GM19023 (cell line): Measurements from ENCODE around the gene PABPN1L.

Source experiments
- ATAC-seq: cut with Tn5 transposase; IDR thresholded peaks from one replicate; pipeline ENCODE4 v1.9.1; 2021; ENCODE audit warnings: mild to moderate bottlenecking, moderate library complexity; ENCODE audit not compliant: unreplicated experiment

Gene PABPN1L

GRCh38 chr16:88884569-88885271 is 18.3 kb upstream of the PABPN1L start:
- ATAC-seq = no peak

GRCh38 chr16:88883946-88884345 is 17.5 kb upstream of the PABPN1L start:
- no peak for ATAC-seq

GRCh38 chr16:88883117-88883895 is 16.8 kb upstream of the PABPN1L start:
- no peak for ATAC-seq

DNA sequence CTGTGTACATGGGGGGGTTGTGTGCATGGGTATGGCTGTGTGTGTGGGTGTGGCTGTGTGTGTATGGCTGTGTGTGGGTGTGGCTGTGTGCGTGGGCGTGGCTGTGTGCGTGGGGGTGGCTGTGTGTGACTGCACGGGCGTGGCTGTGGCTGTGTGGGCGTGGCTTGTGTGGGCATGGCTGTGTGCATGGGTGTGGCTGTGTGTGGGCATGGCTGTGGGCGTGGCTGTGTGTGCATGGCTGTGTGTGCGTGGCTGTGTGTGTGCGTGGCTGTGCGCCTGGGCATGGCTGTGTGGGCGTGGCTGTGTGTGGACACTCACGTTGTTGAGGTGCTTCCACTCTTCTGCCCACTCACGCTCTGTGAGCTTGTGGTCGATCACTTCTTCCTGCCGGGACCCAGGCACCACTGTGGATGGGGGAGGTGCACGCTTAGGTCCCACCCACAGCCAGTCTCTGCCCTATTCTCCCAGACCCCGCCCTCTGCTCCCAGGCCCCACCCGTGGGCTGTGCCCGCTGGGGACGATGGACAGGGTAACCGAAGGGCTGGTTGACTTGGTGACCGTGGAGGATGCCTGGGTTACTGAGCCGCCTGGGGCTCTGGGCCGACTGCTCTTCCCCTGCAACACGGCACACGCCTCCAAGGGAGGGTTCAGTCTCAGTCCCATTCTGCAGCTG is 16.0 kb upstream of the PABPN1L start:
- ATAC-seq = no peak

DNA sequence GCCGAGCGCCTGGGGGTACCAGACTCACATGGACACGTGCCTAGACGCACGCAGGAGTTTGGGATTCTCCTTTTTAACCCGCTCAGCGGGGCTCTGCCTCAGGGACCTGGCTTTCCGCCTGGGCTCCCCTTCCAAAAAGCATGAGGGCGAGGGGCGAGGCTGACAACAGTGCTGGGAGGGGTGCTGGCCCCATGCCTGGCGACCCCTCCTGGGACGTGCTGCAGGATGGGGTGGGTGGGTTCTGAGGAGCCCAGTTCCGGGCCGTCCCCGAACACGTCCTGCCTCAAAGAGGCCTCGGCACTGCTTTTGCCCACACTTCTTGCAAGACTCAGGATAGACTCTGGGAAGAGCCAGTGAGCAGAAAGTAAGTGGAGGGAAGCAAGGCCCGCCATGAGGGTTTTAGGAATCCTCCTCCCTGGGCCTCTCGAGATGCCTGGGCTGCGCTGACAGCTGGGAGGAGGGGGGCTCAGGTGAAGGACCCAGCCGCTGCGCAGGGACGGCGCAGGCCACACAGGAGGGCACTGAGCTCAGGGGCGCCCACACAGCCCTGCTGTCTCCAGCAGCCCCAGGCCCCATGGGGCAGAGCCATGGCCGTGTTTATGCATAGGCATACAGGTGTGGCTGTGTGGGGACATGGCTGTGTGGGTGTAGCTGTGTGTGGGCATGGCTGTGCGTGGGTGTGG is 15.4 kb upstream of the PABPN1L start:
- ATAC-seq = no peak

- no peak for ATAC-seq
Measured at GRCh38 chr16:88881007-88881615, 14.7 kb upstream of the PABPN1L start.

DNA sequence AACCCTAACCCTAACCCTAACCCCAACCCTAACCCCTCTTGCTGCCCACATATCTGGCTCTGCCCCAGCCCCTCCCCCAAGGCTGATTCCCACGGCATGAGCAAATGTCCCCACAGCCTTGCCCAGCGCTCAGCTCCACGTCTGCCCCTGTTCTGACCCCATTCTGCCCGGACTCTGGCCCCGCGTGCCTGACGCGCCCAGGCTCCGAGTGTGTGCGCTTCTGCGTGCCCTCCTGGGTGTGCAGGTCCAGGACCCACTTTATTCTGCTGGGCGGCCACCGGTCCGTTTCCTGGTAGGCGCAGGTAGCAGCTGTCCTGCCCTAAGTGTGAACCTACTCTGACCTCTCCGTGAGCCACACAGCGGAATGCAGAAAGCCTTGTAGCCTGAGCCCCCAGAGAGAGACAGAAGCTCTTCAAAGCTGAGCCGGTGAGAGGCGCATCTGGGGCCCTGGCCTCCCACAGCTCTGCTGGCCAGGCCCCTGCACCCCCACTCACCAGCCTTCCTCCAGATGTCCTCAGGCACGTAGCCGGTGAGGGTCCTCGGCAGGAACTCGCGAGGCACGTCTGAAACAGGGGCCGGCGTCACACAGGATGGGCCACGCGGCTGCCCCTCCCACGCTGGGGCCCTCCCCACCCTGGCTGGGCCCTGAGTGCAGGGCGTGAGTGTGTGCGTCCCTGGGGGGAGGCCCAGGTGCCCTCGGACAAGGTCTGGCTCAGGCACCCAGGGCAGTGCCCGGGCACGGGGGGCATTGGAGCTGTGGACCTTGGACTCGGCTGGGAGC is 14.0 kb upstream of the PABPN1L start:
- no peak for ATAC-seq

DNA sequence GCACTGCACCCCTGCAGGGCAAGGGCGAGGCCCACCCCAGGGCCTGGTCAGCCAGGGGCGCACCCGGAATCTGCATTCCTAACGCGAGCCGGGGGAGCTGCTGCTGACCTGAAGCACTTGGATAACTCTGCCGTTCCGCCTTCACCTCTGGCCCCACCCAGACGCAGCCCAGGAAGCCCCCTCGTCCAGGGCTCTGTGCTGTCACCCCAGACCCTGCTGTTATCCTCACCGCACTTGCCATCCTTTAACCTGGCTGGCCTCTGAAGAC is 13.3 kb upstream of the PABPN1L start:
- ATAC-seq = no peak

DNA sequence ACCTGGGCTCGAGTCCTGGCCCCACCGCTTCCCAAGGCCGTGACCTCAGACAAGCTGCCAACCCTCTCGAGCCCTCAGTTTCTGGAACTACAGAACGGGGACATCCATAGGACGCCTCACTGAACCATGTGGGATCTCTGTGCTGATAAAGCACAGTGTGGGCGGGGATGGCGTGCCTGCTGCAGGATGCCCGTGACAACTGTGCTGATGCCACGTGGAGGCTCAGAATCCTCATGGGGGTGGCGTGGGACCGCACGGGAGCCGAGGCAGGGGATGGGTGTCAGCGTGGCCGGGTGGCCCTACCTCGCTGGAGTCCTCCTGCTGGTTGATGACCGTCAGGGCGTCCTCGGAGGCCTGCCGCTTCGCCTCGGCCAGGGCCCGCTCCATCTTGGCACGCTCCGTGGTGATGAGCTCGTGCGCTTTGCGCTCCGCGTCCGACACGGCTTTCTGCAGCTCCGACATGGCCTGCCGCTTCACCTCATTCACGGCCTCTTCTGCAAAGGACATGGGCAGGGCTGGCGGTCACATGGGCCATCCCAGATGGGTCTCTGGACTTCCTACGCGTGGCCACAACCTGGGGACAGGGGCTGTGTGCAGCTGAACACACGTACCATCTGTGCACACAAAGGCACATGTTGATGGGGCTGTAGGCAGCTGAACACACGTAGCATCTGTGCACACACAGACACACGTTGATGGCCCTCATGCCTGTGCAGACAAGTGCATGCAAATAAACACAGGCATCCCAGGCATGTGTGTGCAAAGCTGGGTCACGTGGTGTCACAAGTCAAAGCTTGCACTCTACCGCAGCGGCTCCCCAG is 12.7 kb upstream of the PABPN1L start:
- ATAC-seq = no peak

GRCh38 chr16:88878356-88878755 is 11.9 kb upstream of the PABPN1L start:
- ATAC-seq = no peak

DNA sequence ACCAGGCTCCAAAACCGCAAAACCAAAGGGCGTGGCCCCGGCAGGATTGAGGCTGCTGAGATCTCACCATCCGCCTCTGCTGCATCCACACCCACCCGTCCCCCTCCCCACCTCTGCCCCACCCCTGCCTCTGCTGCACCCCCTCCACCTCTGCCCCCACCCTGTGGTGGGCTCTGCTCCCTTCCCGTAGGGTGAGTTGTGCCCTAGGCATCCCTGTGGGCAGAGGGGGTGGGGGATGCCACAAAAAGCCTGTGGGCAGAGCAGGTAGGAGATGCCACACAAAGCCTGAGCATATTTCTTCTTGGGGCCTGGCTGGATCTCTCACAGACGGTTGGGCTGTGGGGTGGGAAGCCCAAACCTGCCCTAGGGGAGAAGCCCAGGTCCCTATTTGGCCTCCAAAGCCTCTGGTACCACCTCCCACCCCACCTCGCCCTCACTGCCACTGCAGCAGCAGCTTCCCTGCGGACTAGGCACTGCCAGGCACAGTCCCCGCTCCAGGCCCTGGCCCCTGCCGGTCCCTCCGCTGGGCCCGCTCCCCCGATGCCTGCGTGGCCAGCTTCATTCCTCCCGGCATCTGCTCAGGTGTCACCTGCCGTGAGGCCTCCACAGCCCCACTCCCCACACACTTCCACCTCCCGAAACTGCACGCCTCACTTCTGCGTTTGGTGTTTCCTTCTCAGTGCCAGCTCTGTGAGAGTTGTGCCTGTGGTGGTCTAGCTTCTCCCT is 11.3 kb upstream of the PABPN1L start:
- ATAC-seq = no peak

DNA sequence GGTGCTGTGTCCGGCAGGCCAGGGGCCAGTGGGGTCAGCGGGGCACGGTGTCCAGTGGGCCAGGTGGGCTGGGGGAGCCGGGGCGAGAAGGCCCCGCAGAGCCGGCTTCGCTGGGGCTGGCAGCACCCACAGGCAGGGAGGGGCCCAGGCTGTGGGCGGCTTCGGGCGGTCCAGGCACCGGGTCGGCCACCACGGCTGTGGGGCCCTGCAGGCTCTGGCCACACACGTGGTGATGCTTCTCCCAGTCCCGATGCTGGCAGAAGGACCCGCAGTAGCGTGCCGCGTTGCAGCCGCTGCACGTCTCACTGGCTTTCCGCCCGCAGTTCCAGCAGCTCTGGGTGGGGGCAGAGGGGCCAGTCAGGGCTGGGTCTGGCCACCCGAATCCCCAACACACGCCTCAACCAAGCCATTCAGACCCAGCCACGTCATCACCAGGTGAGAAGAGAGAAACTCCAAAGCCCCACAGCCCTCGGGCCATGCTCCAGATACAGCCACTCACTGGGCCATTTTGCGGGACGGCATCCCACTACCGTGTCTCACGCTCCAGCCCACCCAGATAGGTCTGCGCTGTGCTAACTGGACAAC is 10.6 kb upstream of the PABPN1L start:
- ATAC-seq = no peak

DNA sequence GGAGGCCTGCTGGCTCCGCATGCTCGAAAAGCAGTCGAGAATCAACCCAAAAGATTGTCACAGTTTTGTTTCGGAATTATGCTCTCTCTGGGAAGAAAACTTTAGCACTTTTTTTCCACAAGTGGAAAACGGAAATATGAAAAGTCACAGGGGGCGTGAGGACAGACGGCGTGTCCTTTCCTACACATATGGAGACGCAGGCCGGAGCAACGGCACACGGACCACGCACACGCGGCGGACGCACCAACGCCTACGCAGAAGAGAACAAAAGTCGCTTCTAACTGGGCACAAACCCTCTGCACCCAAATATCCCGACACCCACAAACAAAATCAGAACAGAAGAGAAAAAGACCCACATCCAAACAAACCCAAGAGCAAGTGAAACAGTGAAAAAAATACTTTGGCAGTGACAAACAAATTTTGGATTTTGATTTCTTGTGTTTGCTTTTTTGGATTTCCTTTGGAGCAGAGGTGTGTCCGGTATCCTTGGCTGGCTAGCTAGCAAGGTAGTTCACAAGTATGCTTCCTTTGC is 9.3 kb upstream of the PABPN1L start:
- no peak for ATAC-seq

- no peak for ATAC-seq
Measured at GRCh38 chr16:88874938-88875599, 8.6 kb upstream of the PABPN1L start.

GRCh38 chr16:88872650-88873331 is 6.3 kb upstream of the PABPN1L start:
- no peak for ATAC-seq

DNA sequence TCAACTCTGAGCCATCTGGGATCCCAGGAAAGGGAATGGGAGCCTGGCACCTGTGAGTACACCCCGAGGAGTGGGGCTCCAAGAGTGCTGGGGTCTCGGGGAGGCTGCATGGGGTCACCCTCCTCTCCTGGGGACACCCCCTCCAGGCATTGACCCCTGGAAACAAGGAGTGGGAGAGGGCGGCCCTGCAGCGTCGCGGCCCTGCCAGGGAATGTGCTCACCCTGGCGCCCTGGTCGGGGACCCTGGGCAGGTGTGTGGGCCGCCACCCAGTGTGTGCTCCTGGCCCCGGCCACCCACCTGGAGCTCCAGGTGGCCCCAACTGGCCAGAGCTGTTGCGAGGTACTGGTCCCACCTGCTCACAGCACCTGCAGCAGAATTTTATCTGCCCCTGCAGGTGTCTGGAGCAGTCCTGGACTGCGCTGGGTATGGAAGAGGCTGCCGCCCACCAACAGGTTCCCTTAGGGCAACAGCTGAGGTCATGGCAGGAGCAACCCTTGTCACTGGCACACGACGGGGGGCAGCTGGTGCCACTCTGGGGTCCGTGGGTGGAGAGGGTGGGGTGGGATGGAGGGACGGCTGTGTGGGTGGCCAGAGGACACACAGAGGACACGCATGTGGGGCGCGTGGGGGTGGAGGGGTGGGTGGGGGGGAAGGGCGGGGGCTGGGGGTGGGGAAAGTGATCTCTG is 5.4 kb upstream of the PABPN1L start:
- ATAC-seq = no peak

DNA sequence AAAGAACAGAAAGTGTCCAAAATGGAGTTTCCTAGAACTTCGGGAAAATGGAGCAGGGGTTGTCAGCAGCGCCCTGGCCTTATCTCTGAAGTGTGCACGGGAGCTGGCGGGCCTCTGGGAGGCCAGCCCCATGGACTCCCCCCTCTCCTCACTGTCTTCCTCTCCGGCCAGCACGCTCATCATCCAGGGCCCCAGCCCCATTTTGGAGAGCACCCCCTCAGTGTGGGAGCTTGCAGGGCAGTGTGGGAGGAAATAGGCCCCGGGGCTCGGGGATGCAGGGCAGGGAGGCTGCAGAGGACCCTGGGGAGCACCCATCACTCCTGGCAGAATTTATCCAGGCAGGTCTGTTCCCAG is 4.9 kb upstream of the PABPN1L start:
- no peak for ATAC-seq
